ENCODE data around the gene BMAL2. TPM values are rescaled to one million over a fixed set of nuclear protein-coding genes. Genes with fewer than 3 reads are reported as not detected.

Gene BMAL2
- total RNA-seq, 1 donor from 2014 or later, result 4.2 TPM

GRCh38 chr12:27340971-27341370, 8.3 kb downstream of the BMAL2 start:
- Mint-ChIP-seq H3K4me1 (no peaks in the 10 kb centered on the region), H3K4me3 (no peak overlapping the region), H3K27me3 (no peaks in the 10 kb centered on the region), H3K9me3 (no peaks in the 10 kb centered on the region), H3K27ac (no peak overlapping the region), H3K36me3 (ENCODE audit: low read depth) (no peaks in the 10 kb centered on the region)
- no peak for DNase-seq
- ChIA-PET POLR2A (no interaction called here), CTCF (no interaction called here)
- ATAC-seq (ENCODE audit: low read depth), result no peak
- intact Hi-C loops (cut with micrococcal nuclease), result no loop called here
- TF ChIP-seq CTCF (IDR thresholded peaks at IDR 0.05), result no peak

DNA sequence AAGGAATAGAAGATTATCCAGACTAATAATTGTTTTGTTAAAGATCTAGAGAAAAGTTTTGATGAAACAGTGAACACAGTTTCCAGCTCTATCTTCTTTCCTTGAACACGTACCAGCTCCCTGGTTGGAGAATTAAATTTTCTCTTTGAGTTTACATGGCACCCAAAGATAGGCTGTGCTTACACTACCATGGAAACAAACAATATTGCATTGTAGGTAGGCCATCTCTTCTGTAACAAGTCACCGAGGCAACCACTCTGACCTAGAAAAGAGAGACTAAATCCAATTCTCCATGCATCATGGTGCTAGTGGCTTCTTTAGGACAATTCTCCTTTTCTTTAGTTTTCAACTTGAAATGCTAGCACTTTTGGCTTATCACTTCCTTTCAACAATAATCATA, 9.9 kb downstream of the BMAL2 start:
- ATAC-seq (ENCODE audit: low read depth), result no peak
- H3K9me3 Mint-ChIP-seq, result no peaks in the 10 kb centered on the region
- H3K36me3 Mint-ChIP-seq (ENCODE audit: low read depth), result no peaks in the 10 kb centered on the region
- no peak overlapping the region for H3K4me3 Mint-ChIP-seq
- no peak overlapping the region for H3K27ac Mint-ChIP-seq
- intact Hi-C loops (cut with micrococcal nuclease), result no loop called here
- no peak for TF ChIP-seq CTCF (IDR thresholded peaks at IDR 0.05)
- no peak for DNase-seq
- H3K4me1 Mint-ChIP-seq, result no peaks in the 10 kb centered on the region
- H3K27me3 Mint-ChIP-seq, result no peaks in the 10 kb centered on the region
- ChIA-PET POLR2A (no interaction called here), CTCF (no interaction called here)

DNA sequence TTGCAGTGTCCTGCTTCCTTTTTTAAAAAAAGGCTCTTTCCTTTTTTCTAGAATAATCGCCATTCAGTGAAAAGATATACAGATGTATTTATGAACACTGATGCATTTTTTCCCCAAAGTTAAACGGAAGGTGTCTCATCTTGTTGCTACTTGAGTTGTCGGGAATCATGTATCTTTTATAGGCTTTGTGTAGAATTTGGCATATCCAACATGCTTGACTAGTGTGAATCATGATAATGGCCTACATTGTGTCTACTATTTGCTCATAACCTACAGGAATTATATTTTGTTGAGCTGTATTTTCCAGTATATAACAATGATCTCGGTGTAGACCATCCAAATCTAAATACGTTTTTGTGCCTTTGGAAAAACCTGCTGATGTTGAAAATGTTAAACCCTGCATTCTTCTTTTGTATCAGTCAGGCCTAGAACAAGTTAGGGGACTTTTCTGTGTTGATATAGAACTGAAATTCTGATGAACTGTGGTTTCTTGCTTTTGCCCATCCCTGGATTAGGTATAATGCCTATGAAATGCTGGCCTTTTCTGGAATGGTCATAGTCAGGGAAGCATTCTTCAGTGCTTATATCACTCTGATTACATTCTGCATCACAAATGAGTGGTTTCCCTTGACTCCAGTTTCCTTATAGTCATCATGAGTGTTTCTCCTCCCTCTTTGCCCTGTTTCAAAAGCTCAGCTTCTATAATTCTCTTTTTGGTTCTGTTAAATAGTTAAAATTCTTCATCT, 10.8 kb downstream of the BMAL2 start:
- intact Hi-C loops (cut with micrococcal nuclease), result no loop called here
- Mint-ChIP-seq H3K27ac (no peak overlapping the region), H3K36me3 (ENCODE audit: low read depth) (no peaks in the 10 kb centered on the region), H3K27me3 (no peaks in the 10 kb centered on the region), H3K4me1 (no peaks in the 10 kb centered on the region), H3K4me3 (no peak overlapping the region), H3K9me3 (no peaks in the 10 kb centered on the region)
- POLR2A ChIA-PET, result no interaction called here
- no peak for DNase-seq
- TF ChIP-seq CTCF (IDR thresholded peaks at IDR 0.05), result no peak
- ATAC-seq (ENCODE audit: low read depth), result no peak
- CTCF ChIA-PET, result no interaction called here

DNA sequence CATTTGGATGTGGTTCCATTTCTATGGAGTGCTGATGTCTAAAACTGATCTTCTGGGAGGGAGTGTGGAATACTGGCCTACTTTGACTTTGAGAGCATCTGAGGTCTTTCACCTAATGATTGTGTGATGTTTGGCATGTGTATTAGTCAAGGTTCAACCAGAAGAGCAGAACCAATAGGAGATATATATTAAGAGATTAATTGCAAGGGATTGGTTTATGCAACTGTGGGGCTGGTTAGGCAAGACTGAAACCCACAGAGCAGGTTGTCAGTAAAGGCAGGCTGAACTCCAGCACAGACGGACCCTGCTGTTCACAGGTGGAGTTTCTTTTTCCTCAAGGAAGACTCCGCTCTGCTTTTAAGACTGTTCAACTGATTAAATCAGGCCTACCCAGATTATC, 11.6 kb downstream of the BMAL2 start:
- DNase-seq (no peak), ATAC-seq (ENCODE audit: low read depth) (no peak)
- H3K27ac Mint-ChIP-seq, result no peak overlapping the region
- no peak for TF ChIP-seq CTCF (IDR thresholded peaks at IDR 0.05)
- no peak overlapping the region for H3K4me3 Mint-ChIP-seq
- ChIA-PET CTCF (no interaction called here), POLR2A (no interaction called here)
- intact Hi-C loops (cut with micrococcal nuclease), result no loop called here
- no peaks in the 10 kb centered on the region for H3K27me3 Mint-ChIP-seq
- no peaks in the 10 kb centered on the region for H3K4me1 Mint-ChIP-seq
- no peaks in the 10 kb centered on the region for H3K36me3 Mint-ChIP-seq (ENCODE audit: low read depth)
- H3K9me3 Mint-ChIP-seq, result no peaks in the 10 kb centered on the region

GRCh38 chr12:27344760-27345159, 12.1 kb downstream of the BMAL2 start:
- H3K4me1 Mint-ChIP-seq, result no peaks in the 10 kb centered on the region
- ATAC-seq (ENCODE audit: low read depth) (no peak), DNase-seq (no peak)
- no peak overlapping the region for H3K4me3 Mint-ChIP-seq
- no peak for TF ChIP-seq CTCF (IDR thresholded peaks at IDR 0.05)
- H3K9me3 Mint-ChIP-seq, result no peaks in the 10 kb centered on the region
- no peaks in the 10 kb centered on the region for H3K27me3 Mint-ChIP-seq
- CTCF ChIA-PET, result no interaction called here
- POLR2A ChIA-PET, result no interaction called here
- H3K36me3 Mint-ChIP-seq (ENCODE audit: low read depth), result no peaks in the 10 kb centered on the region
- intact Hi-C loops (cut with micrococcal nuclease), result no loop called here
- no peak overlapping the region for H3K27ac Mint-ChIP-seq
